CD4-positive, alpha-beta T cell treated with Interleukin-2 at 100 ng/mL for 4 hours (primary cell): ENCODE results near the gene TNFSF10.

Source experiments
- DNase-seq: peaks from one replicate; pipeline ENCODE4 v3.0.0-alpha.2; 2020; ENCODE audit warnings: low spot score

TNFSF10 gene

DNA sequence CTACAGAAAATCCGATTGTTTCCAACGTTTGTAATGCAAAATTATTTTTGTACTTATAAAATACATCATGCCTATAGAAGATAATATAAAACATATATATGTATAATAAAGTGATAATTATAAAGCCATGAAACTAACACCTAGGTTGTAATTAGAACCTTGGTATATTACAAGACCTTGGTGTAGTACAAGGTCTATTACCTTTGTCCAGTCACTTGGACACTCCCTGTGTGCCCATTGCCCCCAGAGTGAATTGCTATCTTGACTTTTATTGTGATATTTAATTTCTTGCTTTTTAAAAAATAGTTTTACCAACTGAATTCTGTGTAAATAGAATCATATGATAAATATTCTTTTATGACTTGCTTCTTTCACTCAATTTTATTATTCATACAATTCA lies 20.7 kb upstream of the TNFSF10 start:
- no peak for DNase-seq

DNA sequence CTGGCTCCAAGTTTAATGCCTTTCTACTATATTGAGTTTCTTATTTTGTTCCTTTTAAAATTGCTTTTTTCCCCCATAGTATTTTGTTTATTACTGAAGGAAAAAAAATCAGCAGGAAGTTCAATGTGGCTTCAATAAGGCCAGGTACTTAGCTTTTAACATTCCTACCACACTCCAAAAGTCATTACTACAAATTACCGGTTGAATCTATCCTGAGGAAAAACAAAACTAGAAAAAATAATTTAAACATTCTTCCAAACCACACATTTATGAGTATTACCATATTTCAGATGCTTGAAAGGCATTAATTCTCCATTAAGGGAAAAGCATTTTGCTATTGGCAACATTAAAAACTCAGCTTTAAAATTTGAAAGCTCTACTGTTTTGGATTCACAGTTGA lies 20.2 kb upstream of the TNFSF10 start:
- no peak for DNase-seq

DNA sequence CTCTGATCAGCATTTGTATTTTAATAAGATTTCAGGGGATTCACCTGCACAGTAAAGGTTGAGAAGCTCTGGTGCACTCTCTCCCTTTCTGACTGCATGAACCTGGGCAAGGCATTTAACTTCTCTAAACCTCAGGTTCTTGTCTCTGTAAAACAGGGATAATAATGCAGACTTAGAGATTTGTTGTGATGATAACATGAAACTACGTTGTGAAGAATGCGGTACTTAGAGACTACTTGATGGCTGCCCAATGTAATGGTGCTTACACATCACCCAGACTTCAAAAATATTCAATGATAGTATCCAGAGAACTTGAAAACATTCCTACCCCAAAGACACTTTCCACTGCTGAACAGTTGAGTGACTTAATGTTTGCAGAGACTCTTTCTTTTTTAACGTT lies 19.8 kb upstream of the TNFSF10 start:
- no peak for DNase-seq

DNA sequence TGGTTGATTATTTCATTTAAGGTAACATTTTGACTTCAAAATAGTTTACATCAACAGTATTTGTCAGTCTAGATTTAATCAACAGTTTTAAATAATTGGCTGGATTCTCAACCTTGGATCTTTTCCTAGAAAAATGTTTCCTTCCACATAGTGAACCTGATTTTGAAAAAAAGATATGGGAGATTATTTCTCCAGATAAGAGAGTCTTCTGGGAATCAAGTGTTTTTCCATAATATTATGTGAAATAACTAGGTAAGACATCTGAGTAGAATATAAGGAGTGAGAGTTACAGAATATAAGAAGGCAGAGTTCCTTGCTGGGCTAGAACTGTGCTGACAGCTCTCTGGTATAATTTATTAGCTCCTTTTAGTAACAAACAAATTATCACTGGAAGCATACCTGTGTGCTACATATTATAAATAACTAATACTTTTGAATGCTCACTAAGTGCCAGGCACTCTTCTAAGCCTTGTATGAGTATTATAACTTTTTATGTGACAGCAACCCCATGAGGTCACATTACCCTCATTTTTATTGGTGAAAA lies 18.8 kb upstream of the TNFSF10 start:
- no peak for DNase-seq

DNA sequence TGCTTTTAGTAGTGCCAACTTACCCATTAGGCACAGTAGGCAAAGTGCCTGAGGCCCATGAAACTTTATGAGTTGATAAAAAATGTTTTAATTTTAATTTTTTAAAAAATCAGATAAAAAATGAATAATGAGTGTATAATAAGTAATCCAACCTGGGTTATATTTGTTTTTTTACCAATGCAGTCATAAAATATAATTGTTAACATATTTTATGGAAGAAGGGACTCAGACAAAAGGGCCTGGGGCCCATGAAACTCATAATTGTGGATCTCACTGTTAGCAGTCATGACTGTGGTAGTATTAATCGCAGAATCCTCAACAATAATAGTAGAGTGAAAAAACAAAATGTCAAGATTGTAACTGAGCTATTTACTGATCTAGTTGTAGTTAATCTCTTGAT lies 16.8 kb upstream of the TNFSF10 start:
- no peak for DNase-seq

DNA sequence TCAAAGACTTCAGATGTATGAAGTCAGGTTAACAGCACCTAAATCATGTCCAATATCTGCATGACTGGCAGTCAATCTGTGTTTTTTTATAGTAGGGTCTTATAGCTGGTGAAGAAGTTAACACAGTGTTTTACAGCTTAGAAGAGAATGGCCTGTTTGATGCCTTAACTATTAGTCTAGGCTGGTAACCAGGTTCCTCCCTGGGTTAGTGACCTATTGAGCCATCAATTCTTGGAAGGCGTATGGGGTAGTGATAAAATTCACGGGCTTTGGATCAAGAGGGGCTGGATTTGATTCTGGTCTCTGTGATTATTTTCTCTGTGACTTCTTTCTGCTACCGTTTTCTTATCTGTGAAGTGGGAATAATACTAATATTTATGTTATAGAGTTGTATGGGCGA lies 16.0 kb upstream of the TNFSF10 start:
- no peak for DNase-seq

DNA sequence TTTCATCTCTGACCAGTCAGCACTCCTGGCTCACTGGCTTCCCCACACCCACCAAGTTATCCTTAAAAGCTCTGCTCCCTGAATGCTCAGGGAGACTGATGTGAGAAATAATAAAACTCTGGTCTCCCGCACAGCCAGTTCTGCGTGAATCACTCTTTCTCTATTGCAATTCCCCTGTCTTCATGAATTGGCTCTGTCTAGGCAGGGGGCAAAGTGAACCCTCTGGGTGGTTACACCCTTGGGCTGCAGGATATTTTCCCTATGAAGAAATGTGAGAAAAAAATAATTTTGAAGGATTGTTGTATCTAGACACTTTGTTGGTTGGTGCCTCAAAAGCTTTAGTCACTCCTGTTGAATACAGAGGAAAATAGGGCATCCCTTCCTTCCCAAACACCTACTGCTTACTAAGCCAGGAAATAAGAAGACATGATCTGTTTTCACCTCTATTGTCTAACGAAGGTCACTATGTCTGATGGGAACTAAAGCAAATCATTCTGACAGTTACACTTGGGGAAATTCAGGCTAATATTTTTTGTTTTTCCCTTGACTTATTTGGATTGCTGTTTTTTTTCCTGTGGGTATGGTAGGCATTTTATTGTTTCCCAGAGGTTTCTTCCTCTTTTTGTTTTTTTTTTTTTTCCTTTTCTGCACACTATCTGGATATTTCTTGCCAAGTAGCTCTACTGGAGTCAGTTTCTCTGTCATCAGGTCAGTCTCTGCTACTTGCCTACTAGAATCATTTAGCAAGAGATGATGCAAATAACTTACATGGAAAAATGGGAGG lies 15.3 kb upstream of the TNFSF10 start:
- no peak for DNase-seq

DNA sequence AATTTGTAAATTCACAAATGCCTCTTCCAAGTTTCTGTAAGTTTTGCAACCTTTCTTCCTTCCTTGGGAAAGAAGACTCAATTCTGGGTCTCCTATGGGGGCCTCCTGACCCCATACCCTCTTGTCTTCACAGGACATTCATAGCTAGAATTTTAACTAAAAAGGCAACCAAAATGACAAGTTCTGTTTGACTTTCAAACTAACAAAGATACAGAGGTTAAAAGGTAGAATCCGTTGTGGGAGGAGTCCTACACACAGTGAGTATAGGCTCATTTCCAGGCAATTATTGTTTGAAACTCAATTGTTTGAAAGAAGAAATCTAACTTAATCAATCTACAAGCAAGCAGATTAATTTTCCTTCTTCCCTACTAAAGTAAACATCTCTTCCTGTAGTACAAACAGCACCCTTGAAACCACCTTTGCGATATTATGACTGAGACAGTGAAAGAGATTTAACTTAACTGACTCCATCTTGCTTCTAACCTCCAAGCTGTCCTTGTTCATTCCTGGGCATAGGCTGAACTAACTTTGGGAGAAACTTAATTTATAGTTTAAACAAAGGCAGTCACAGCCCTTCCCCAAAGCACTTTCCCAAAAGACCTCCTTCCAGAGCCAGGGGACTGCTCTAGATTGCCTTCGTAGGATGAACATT lies 14.4 kb upstream of the TNFSF10 start:
- DNase-seq: no peak

DNA sequence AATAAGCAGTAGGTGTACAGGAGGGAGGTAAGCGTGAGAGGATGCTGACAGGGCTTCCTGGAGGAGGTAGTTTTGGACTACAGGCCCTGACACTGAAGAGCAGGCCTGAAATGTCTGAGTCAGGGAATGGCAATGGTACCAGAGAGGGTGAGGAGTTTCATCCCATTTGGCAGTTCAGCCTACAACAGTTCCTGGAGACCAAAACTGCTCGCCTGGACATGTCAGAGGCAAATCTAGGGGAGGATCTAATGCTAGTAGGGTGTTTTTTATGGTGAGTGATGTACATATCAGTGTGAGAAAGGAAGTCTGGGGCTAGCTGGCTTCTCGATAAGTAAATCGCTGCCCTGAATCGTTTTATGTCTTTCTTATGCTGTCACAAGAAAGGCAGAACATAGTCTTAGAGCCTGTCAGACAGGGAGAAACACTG lies 13.8 kb upstream of the TNFSF10 start:
- no peak for DNase-seq

DNA sequence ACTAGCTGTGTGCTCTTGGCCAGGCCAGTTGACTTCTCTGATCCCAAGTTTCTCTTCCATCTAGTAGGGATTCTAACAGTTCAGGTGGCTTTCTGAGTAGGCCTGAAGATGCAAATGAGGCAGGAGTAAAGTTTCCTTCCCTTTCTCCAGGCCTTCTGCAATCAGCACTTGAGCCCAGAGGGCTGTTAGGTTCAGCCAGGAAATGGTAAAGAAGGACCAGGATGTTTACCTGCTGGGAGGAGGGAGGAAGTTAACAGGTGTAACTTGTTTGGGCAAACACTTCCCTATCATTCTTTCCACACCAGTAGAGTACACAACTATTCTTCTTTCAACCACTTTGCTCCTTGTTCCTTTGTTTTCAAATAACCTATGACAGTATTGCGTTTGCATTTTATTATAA lies 13.3 kb upstream of the TNFSF10 start:
- no peak for DNase-seq

DNA sequence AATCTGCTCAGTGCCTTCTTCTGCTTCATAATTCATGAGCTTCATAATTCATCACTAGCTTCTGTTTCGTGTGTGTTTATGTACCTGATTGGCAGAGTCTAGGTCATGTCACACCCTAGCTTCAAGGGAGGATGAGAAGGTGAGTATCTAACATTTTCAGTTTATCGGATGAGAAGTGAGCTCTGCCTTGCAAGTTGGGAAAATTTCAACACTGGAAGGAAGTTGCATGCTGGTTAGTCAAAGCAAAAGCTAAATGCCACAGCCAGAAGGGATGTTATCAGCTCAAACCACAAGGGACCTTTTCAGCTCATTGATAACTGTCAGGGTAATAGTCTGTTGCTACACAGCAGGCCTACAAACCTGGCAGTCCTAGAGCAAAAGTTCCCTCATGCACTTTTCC lies 7.3 kb upstream of the TNFSF10 start:
- peak; percentile 61 for DNase-seq

DNA sequence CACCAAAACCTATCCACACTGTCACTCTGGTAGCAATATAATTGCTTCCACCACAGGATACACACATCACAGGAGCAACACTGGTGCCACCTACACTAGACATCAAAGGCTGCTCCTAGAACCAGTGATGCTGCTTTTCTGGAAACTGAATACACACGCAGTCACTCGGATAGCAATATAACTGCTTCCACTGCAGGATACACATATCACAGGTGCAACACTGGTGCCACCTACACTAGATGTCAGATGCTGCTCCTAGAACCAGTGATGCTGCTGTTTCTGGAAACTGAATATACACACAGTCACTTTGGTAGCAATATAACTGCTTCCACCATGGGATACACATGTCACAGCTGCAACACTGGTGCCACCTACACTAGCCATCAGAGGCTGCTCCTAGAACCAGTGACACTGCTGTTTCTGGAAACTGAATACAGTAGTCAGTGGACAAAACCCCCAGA lies 6.9 kb upstream of the TNFSF10 start:
- peak; percentile 43 for DNase-seq

DNA sequence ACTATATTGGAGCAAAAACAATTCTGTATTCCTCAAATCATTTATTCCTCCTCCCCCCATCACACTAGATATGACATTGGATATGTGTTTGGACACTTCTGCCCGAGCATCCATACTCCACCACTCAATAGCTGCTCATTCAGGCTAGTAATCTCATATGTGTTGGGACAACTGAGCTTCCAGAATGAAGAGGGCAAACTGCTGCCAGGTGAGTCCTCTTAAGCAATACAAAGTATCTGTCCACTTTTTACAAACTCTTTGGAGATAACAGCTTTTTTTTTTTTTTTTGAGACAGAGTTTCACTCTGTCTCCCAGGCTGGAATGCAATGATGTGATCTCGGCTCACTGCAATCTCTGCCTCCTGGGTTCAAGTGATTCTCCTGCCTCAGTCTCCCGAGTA lies 5.4 kb upstream of the TNFSF10 start:
- DNase-seq: no peak

DNA sequence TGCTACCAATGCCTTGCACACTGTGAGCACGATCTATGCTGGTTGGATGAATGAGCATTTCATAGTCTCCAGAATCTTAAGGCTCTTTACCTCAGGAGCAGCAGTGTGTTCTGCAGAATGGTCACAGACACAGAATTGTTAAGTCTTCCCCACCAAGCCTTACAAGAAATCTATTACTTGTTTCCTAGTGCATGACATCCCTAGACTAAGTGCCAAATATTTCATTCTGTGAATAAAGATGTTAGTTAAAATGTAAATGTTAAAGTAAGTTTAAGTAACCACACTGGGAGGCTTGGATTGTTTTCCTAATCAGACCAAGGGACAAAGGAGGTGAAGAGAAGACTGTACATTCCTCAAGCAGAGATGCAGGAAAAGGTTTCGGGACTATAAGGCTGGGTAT lies 4.1 kb upstream of the TNFSF10 start:
- no peak for DNase-seq

DNA sequence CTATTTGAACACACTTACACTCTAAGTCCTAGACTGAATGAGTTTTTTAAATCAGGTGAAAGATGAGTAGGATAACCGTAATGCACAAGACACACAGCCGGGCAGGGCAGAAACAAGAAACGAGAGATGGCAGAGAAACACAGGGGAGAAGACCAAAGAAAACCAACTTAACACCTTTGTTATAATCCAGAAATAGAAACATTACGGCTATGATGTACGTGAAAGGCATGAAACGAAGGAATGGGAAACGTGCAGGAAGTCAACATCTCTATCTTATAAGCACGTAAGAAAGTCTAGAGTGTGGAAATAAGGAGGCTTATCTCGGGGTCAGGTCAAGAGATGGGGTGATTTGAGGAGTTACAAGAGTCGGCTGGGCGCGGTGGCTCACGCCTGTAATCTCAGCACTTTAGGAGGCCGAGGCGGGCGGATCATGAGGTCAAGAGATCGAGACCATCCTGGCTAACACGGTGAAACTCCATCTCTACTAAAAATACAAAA lies 1.9 kb upstream of the TNFSF10 start:
- no peak for DNase-seq

DNA sequence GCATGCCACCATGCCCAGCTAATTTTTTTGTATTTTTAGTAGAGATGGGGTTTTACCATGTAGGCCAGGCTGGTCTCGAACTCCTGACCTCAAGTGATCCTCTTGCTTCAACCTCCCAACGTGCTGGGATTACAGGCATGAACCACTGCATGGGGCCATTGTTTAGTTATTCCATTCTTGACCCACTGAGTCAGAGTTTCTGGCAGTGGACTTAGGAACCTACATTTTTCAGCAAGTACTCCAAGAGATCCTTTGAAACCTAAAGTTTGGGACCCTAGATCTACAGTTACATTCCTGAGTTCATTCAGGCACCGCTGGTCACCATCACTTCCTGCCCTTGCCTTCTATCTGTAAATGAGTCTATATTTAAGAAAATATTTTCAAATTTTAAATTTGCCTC lies 1.4 kb upstream of the TNFSF10 start:
- no peak for DNase-seq

DNA sequence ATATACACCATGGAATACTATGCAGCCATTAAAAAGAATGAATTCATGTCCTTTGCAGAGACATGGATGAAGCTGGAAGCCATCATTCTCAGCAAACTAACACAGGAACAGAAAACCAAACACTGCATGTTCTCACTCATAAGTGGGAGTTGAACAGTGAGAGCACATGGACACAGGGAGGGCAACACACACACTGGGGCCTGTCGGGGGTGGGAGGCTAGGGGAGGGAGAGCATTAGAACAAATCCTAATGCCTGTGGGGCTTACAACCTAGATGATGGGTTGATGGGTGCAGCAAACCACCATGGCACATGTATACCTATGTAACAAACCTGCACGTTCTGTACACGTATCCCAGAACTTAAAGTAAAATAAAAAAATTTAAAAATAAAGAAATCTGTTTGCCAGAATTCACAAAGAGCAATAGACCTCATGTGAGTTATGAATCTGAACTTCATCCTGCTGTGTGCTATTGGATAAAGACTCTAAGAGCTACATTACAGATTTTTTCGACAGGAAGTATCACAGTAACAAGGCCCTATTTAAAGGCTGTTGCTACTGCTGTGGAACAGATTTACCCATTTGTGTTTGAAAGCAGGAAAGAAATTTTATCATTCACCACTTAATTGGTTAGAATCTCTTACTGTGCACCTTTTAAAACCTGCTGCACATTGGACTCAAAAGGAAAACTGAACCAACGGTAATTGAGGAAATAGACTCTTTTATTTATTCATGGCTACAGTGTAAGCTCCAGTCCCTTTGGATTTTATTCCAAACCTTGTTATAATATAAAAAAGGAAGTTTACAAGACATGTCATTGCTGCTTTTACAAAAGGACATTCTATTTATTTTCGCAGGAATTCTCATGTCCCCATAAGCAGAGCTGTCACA lies 1.1 kb downstream of the TNFSF10 start:
- peak; percentile 34 for DNase-seq

DNA sequence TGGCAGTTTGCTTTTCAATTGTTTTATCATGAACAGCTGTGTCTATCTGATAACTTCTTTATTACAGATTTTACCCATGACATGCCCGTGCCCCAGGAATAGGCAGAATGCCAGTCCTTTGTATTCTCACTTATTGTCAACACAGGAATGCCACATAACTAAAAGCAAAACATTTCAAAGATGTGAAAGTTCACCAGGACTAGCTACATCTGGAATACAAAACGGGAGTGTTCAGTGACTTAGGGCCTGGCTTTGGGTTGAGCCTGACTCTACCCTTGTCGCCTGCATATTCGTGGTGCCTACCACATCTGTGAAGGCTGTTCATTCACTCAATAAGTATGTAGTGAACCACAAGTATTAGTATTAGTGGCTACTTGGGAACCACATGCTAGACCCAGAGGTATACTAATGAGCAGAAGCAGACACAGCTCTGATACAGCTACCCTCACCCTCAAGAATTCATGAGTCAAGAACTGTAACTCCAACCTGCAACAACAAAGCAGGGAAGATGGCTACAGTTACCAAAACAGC lies 2.9 kb downstream of the TNFSF10 start:
- peak; percentile 65 for DNase-seq

DNA sequence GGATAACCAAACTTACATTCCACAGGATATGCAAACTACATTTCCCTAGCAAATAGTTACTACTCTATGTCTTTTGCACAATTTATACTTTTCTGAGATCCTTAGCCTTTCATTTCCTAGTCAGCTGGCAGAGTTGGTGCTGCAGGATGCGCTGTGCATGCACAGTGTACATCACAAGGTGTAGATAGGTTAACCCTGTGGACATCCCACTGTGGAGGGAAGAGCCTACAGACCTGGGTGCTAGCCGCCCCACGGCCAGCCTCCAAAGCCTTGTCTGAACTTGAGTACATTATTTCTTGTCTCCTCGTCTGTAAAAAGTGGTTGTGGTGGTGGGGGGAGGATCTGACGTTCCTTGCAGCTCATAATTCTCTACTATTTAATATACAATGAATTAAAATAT lies 3.5 kb downstream of the TNFSF10 start:
- DNase-seq: no peak

DNA sequence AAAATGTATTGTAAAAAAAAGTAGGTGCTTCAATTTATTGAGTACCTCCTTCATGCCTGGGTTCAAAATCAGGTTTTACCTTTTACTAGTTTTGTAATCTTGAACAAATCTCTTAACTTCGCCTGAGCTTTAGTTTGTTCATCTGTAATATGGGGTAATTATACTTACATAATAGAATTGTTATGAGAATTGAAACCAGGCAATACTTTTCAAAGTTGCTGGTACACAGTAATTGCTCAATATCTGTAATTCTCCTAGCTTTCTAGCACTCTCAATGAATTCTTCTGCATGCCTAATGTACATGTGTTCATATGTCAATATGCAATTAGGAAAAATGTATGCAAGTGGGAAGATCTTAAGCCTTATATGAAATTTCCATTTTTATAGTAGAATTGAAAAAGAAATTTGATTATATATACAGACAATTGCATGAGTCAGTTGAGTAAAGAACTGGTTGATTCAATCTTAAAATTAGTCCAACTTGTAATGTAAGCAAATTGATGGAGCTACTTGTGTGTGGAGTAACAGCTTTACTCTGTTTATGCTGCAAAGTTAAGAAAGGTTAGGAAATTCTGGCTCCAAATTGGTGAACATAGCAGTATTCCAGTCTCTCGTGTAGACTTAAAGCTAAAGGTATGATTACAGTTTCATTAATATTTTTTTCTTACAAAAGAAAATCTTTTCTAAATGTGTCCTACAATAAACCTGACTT lies 4.1 kb downstream of the TNFSF10 start:
- no peak for DNase-seq

DNA sequence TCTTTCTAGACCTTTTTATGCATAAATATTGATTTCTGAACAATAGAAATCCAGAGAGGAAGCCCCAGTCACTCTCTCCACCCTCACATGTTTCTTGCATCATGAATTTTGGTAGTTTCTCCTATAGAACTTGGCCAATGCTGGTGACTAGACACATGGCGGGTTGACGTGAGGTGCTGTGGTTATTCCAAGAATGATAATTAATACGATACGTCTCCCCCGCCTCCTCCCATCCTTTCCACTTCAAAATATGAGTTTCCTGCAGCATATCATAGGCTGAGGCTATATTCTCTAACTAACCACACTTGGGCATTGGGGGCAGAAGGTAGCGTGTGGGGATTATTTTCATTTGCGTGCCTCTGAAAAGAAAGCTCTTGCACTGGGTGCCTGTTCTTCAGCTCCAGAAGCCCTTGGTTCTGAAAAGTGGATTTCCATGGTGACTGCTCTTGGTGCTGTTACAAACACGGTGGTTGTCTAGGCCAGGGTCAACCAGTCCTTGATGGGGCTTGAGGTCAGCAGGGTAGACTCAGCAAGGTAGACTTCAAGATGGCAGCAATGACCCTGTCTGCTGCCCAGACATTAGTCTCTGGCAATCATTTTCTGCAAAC lies 5.3 kb downstream of the TNFSF10 start:
- peak; percentile 83 for DNase-seq
